GM21825 (cell line): Measurements from ENCODE around the gene MTMR3.
"Not testable (repeated sequence)": the region's sequence is repeated elsewhere in the genome, so short reads cannot be mapped to it uniquely, and the experiment has no call there.

Experiments
- ATAC-seq: cut with Tn5 transposase; IDR thresholded peaks from one replicate; pipeline ENCODE4 v1.9.1; 2021; ENCODE audit warnings: mild to moderate bottlenecking, moderate library complexity; ENCODE audit not compliant: unreplicated experiment

The MTMR3 gene

GRCh38 chr22:30044881-30045493, 162.0 kb downstream of the MTMR3 start:
- ATAC-seq: no peak

- no peak for ATAC-seq
Measured at GRCh38 chr22:30045494-30045887, 162.5 kb downstream of the MTMR3 start.

GRCh38 chr22:30045901-30046715, 163.1 kb downstream of the MTMR3 start:
- no peak for ATAC-seq

- no peak for ATAC-seq
Measured at GRCh38 chr22:30046716-30047363, 163.9 kb downstream of the MTMR3 start.

- no peak for ATAC-seq
Measured at GRCh38 chr22:30047364-30047738, 164.4 kb downstream of the MTMR3 start.

GRCh38 chr22:30048681-30049080, 165.7 kb downstream of the MTMR3 start:
- ATAC-seq: no peak

- no peak for ATAC-seq
Measured at GRCh38 chr22:30054067-30054763, 171.2 kb downstream of the MTMR3 start.

- ATAC-seq: no peak
Measured at GRCh38 chr22:30054764-30055069, 171.7 kb downstream of the MTMR3 start.

- no peak for ATAC-seq
Measured at GRCh38 chr22:30056015-30056414, 173.0 kb downstream of the MTMR3 start.

GRCh38 chr22:30057375-30057774, 174.4 kb downstream of the MTMR3 start:
- ATAC-seq: no peak

GRCh38 chr22:30059346-30060020, 176.5 kb downstream of the MTMR3 start:
- ATAC-seq: not testable (repeated sequence)

- not testable (repeated sequence) for ATAC-seq
Measured at GRCh38 chr22:30061094-30061493, 178.1 kb downstream of the MTMR3 start.

- no peak for ATAC-seq
Measured at GRCh38 chr22:30062259-30062658, 179.3 kb downstream of the MTMR3 start.

GRCh38 chr22:30062950-30063349, 180.0 kb downstream of the MTMR3 start:
- no peak for ATAC-seq

- no peak for ATAC-seq
Measured at GRCh38 chr22:30064172-30064571, 181.2 kb downstream of the MTMR3 start.

- no peak for ATAC-seq
Measured at GRCh38 chr22:30073743-30074142, 190.8 kb downstream of the MTMR3 start.

GRCh38 chr22:30074147-30074546, 191.2 kb downstream of the MTMR3 start:
- no peak for ATAC-seq

- ATAC-seq: no peak
Measured at GRCh38 chr22:30074994-30075393, 192.0 kb downstream of the MTMR3 start.

GRCh38 chr22:30077279-30077880, 194.4 kb downstream of the MTMR3 start:
- no peak for ATAC-seq
